ENCODE data around the gene ZNF469. TPM values are rescaled to one million over a fixed set of nuclear protein-coding genes. Genes with fewer than 3 reads are reported as not detected.
A peak's percentile ranks its signal among the peaks of the same experiment; 100 is the strongest.

The ZNF469 gene
- total and polyA plus RNA-seq, 2 of the 13 experiments (the other 11 are each of a cell fraction or from before 2014, with no cell fraction given), result not detected

GRCh38 chr16:88400186-88400585, 17.4 kb downstream of the ZNF469 start:
- ATAC-seq (no peak), FAIRE-seq (no peak), DNase-seq (ENCODE audit: low spot score) (no peak)
- H4K20me1 ChIP-seq (ENCODE audit: insufficient read depth, low read length), result peaks cover 4% of the 10 kb centered on the region; the same call in 1 of the 2 replicates
- TF ChIP-seq ZNF296 (CRISPR knock-in tag; conservative IDR thresholded peaks at IDR 0.05), result no peak
- peak; percentile 86 for TF ChIP-seq ZNF629 (CRISPR knock-in tag; conservative IDR thresholded peaks at IDR 0.05)
- no peak overlapping the region for H3K27ac ChIP-seq (ENCODE audit: extremely low read length, insufficient read depth, low read length)
- ChIA-PET POLR2A (no interaction called here), CTCF (ENCODE audit: low intra/inter-chr PET ratio, low total read pairs) (no interaction called here)
- in situ Hi-C loops (cut with HindIII; ENCODE audit: extremely low pct_ligation_motif_present, low pct_unique_long_range_greater_than_20kb), result no loop called here
- no peaks in the 10 kb centered on the region for H3K36me3 ChIP-seq (replicated peaks in 1 of 2; ENCODE audit: control insufficient read depth in 1 of 2, insufficient read depth in 2 of 2, low read length in 2 of 2)
- WGBS (ENCODE audit: low lambda C conversion rate), result 45% methylated on average over 5 of the region's 9 CpGs
- H3K4me1 ChIP-seq (ENCODE audit: insufficient read depth, low read length), result peaks cover 17% of the 10 kb centered on the region
- H2AFZ ChIP-seq (ENCODE audit: low read length), result no peak overlapping the region
- H3K27me3 ChIP-seq (ENCODE audit: control insufficient read depth in 1 of 2, insufficient read depth in 2 of 2, low read length in 2 of 2), result peaks cover 18 to 73% of the 10 kb centered on the region in 2 experiments
- intact Hi-C loops (cut with micrococcal nuclease; ENCODE audit: unreplicated experiment), result no loop called here
- no peak overlapping the region for H3K4me3 ChIP-seq (replicated peaks in 1 of 3; ENCODE audit: insufficient read depth in 1 of 3, low read depth in 2 of 3, low read length in 3 of 3)
- no peak overlapping the region for H3K9ac ChIP-seq (ENCODE audit: insufficient read depth, low read depth, low read length)
- no peak overlapping the region for H3K4me2 ChIP-seq (ENCODE audit: low read depth, low read length)
- H3K9me3 ChIP-seq (ENCODE audit: low read length), result no peaks in the 10 kb centered on the region
- H3K79me2 ChIP-seq (ENCODE audit: insufficient read depth, low read length), result no peaks in the 10 kb centered on the region
- BruUV-seq (replicated peaks), result no TSS peak

- Histone ChIP-seq H2AFZ (ENCODE audit: low read length) (no peak overlapping the region), H3K36me3 (replicated peaks in 1 of 2; ENCODE audit: control insufficient read depth in 1 of 2, insufficient read depth in 2 of 2, low read length in 2 of 2) (no peaks in the 10 kb centered on the region), H3K9ac (ENCODE audit: insufficient read depth, low read depth, low read length) (no peak overlapping the region), H3K27ac (ENCODE audit: extremely low read length, insufficient read depth, low read length) (no peak overlapping the region), H3K9me3 (ENCODE audit: low read length) (no peaks in the 10 kb centered on the region), H3K4me1 (ENCODE audit: insufficient read depth, low read length) (peaks cover 11% of the 10 kb centered on the region), H3K4me3 (replicated peaks in 1 of 3; ENCODE audit: insufficient read depth in 1 of 3, low read depth in 2 of 3, low read length in 3 of 3) (no peak overlapping the region), H3K27me3 (ENCODE audit: control insufficient read depth in 1 of 2, insufficient read depth in 2 of 2, low read length in 2 of 2) (peaks cover 15 to 74% of the 10 kb centered on the region in 2 experiments), H4K20me1 (ENCODE audit: insufficient read depth, low read length) (peaks cover 4% of the 10 kb centered on the region; the same call in 1 of the 2 replicates), H3K79me2 (ENCODE audit: insufficient read depth, low read length) (no peaks in the 10 kb centered on the region), H3K4me2 (ENCODE audit: low read depth, low read length) (no peak overlapping the region)
- ChIA-PET POLR2A (no interaction called here), CTCF (ENCODE audit: low intra/inter-chr PET ratio, low total read pairs) (no interaction called here)
- in situ Hi-C loops (cut with HindIII; ENCODE audit: extremely low pct_ligation_motif_present, low pct_unique_long_range_greater_than_20kb), result no loop called here
- no peak for DNase-seq (ENCODE audit: low spot score)
- WGBS (ENCODE audit: low lambda C conversion rate), result 1% methylated on average over 3 of the region's 3 CpGs
- intact Hi-C loops (cut with micrococcal nuclease; ENCODE audit: unreplicated experiment), result no loop called here
- no peak for ATAC-seq
- no peak for FAIRE-seq
- BruUV-seq (replicated peaks), result no TSS peak
- TF ChIP-seq MBD4 (IDR thresholded peaks at IDR 0.05; ENCODE audit: borderline replicate concordance, low read length), result no peak
- 0 out of 2 replicates have a peak, but pooled peaks have one; percentile 30 for TF ChIP-seq RAD51 (IDR thresholded peaks at IDR 0.05; ENCODE audit: borderline replicate concordance)
- TF ChIP-seq HCFC1 (IDR thresholded peaks at IDR 0.05; ENCODE audit: low read depth, low read length), result no peak
- TF ChIP-seq ZBTB46 (CRISPR knock-in tag; IDR thresholded peaks at IDR 0.05; ENCODE audit: borderline replicate concordance), result no peak
- no peak for TF ChIP-seq ZNF350 (CRISPR knock-in tag; IDR thresholded peaks at IDR 0.05; ENCODE audit: borderline replicate concordance, low read depth)
- no peak for TF ChIP-seq ZNF354B (CRISPR knock-in tag; IDR thresholded peaks at IDR 0.05)
- no peak for TF ChIP-seq WIZ (CRISPR knock-in tag; IDR thresholded peaks at IDR 0.05)
- peak; percentile 7 for TF ChIP-seq ZNF282 (IDR thresholded peaks at IDR 0.05; ENCODE audit: partially characterized antibody)
- no peak for TF ChIP-seq ZNF558 (CRISPR knock-in tag; IDR thresholded peaks at IDR 0.05; ENCODE audit: borderline replicate concordance)
- TF ChIP-seq ELF1 (CRISPR knock-in tag; IDR thresholded peaks at IDR 0.05), result no peak
- TF ChIP-seq CREB3 (CRISPR knock-in tag; IDR thresholded peaks at IDR 0.05), result no peak
- no peak for TF ChIP-seq SYNCRIP (IDR thresholded peaks at IDR 0.05; ENCODE audit: insufficient read depth, low read depth, low read length)
- TF ChIP-seq ZNF629 (CRISPR knock-in tag; conservative IDR thresholded peaks at IDR 0.05), result no peak
- TF ChIP-seq FLYWCH1 (CRISPR knock-in tag; IDR thresholded peaks at IDR 0.05), result no peak
- TF ChIP-seq PLRG1 (conservative IDR thresholded peaks at IDR 0.05), result 0 out of 2 replicates have a peak, but pooled peaks have one; percentile 60
Observed at GRCh38 chr16:88401604-88402246, 19.0 kb downstream of the ZNF469 start.
